ENCODE data around the gene DHH.
A peak's percentile ranks its signal among the peaks of the same experiment; 100 is the strongest.

The DHH gene

DNA sequence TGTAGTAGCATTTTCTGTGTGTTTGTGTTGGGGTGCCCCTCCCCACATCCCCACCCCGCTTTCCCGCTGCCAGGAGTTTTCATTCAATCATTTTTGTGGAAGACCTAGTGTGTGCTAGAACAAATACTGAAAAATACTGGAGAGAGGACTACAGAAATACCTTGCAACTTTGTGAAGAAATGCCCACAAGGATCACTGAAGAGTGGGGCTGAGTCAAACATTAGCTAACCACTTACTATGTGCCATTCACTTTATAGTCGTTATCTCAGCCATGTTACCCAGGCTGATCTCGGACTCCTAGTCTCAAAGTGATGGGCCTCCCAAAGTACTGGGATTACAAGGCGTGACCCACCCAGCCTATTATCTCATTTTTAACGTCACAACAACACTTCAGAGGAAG, 16.6 kb upstream of the DHH start:
- intact Hi-C loops (cut with DNase I) = no loop called here
- DNase-seq = no peak

DNA sequence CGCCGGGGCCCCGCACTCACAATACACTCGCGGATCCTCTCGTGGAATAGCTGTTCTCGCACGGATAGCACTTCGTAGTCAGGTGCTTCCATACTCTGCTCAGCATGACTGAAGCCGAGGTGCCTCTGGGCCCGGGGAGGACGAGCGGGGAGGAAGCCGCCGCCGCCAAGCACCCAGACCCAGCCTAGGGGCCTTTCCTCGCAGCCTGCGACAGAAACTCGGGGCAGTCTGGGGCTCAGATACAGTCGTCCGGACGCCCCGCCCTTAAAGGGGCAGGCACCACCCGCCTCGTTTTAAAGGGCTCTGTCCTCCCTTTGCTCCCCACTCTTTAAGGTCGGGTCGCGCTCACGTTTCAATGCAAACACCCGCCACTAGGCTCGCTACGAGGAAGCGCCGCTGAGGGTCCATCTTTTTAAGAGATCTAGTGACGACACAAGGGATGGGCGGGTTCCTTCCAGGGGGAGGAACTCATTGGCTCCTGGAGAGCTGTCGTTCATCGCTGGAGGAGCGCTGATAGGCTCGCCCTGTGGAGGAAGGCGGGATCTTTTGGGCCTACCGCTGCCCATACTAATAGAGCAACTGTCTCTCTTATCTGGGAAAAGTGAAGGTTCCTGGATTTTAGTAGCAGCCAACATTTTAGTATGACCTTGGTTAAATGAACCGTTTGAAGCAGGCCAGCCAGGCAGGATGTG, 16.0 kb upstream of the DHH start, which contains the start of gene LMBR1L:
LMBR1L (minus strand) TSS at position 384 of the 692 bp plus-strand sequence; CDS start at position 92, 292 bp downstream.
- intact Hi-C loops (cut with DNase I) = no loop called here
- peak; percentile 85 to 99 (median 96) for DNase-seq

DNA sequence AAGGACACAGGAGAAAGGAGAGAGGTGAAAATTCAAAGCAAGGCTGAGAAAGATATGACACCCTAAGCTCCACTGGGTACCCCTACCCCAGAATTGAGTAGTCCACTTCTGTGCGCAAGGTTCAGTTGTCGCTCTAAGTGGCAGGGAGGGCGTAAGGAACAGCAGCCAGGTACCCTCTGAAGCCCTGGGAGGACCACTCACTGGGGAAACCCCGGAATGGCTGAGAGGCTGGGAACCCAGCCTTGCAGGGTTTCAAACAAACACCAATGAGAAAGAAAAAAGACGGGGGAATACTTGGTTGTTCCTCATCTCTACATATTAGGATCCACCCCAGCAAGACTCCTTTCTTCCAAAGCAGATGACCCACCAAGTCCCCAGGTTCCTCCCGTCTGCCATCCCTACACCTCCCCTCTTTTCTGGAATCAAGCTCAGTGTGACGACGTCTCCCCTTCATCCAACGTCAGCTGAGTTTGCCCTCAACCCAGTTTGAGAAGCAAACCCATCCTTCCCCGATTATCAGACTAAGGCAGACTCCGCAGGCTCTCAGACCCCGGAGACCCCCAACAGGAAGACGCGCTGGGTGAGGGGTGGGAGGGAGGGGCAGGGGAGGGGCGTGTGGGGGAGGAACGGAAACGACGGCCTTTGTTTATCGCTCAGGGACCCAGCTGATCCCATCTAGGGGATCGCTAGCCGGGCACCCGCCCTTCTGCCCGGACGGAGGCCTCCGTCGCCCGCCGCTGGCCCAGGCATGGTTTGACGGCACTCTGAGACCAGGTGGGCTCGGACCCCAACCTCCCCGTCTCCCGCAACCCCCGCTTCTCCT, 15.3 kb upstream of the DHH start:
- peak in 13 of 42 donors; percentile 10 to 60 (median 24) for DNase-seq
- intact Hi-C loops (cut with DNase I) = no loop called here

DNA sequence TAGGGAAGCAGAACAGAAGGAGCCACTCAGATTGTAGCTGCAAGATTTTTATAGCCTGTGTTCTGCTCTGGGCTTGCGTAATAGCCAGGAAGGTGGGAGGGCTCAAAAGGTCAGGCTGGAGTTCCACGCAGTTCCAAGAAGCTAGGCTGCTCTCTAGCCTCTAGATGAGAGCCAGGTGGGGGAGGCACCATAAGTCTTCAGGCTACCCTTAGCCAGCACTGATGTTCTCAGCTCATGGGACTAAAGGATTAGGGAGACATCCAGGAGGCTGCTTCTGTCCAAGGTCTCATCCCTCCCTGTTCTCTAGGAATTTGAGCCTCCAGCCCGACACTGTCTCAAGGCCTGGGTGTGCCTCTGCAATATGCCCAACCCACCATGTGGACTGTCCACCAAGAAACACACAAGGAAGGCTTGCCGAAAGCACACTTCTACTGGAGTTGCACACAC, 14.4 kb upstream of the DHH start:
- intact Hi-C loops (cut with DNase I) = no loop called here
- DNase-seq = peak in 4 of 42 donors; percentile 13 to 53 (median 30)

DNA sequence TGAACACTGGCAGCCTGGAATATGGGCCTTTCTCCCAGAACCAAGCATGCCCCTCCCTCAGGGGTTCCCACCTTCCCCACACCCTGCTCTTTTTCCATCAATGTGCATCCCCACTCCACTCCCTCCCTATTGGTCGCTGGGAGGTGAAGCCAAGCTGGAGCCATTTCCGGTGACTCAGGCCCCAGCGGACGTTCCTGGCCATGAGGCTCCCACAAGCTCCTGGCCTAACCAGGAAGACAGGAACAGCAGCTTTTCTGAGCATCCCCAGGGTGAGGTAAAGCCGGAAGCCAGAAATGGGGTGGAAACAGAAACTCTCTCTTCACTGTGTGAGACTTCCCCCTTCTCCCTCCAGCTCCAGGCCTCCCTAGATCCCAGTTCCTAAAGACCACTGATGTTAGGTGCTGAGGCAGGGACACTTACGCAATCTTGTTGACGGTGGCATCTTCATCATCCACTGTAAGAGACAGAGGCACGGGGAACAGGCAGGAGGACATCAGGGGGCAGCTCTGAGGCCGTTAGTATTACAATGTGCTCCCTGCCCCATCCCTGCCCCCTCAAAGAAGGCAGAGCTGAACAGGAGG, 11.0 kb upstream of the DHH start:
- no peak for DNase-seq
- intact Hi-C loops (cut with DNase I) = no loop called here

DNA sequence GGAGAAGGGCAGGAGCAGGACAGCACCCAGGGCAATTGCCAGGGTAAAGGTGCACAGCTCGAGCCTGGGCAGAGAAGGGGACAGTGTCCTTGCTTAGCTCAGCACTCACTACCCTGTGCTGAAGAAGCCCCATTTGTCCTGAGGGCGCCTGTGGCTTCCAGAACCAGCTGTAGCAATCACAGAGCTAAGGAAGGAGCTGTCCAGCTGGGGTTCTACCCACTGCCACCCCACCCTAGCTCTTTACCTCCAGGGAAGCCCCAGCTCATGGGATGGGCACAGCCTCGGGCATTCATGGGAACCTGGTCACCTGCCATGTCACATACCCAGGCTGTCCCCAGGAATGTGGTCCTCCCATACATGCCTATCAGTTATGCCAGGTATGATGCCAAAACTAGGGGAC, 10.2 kb upstream of the DHH start:
- intact Hi-C loops (cut with DNase I) = no loop called here
- no peak for DNase-seq

DNA sequence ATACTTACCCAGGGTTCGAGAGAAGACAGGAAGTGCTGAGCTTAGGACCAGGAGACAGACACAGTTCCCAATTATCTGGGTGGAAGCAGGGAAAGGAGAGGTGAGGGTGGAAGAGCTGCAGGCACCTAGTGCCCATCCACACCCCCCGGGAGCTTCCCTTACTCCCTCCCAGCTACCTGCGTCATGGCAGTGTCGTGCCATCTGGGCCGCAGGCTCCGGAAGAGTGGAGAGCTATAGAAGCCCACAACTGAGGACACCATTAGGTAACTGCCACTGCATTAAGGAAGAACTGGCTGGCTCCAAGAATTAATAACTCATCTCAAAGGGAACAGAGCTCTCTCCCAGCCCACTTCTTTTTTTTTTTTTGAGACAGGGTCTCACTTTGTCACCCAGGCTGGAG, 5.8 kb upstream of the DHH start:
- DNase-seq = no peak
- intact Hi-C loops (cut with DNase I) = no loop called here

DNA sequence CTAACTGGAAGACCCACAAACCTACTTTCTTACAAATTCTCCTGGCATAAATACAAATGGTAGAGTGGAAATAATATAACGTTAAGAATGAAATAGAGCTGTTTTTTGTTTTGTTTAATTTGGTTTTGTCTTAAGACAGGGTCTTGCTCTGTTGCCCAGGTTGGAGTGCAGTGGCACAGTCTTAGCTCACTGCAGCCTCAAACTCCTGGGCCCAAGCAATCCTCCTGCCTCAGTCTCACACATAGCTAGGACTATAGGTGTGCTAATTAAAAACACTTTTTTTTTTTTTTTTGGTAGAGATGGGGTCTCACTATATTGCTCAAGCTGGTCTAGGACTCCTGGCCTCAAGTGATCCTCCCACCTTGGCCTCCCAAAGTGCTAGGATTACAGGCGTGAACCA, 4.1 kb upstream of the DHH start:
- DNase-seq = no peak
- intact Hi-C loops (cut with DNase I) = no loop called here

DNA sequence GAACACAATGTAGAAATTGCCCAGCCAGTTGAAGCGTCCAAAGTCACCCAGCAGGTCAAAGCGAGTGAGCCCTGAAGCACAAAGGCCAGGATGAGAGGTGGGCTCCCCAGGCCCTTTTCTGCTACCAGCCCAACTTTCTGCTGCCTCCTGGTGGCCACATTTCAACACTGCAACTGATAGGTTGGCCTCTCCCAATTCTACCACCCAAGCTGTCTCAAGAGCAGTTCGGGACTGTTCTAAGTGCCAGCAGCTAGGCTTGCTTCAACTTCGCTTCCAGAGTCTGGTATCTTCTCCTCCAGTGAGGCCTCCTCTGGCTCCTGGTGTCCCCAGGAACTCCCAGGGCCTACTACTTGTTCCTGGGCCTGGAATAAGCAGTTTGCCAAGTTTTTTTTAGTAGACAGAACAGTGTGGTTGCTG, 3.4 kb upstream of the DHH start:
- intact Hi-C loops (cut with DNase I) = no loop called here
- DNase-seq = peak in 41 of 42 donors; percentile 19 to 89 (median 68)

DNA sequence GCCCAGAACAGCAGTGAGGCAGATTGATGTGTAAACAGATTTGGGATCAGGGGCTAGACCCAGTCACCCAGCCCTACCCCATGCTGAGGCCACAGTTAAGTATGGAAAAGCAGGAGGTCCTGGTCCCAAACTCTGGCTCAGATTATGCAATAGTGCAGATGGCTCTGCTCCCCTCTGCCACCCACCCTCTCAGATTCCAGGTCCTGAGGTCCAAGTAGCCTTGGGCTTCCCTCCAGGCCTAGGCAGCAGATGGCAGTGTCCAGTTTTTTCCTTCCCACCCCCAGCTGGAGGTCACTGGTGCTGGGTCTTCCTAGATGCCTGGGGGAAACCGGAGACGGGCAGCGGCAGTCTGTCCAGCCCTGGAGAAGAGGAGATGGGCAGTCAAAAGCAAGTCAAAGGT, 2.8 kb upstream of the DHH start:
- intact Hi-C loops (cut with DNase I) = no loop called here
- DNase-seq = no peak

DNA sequence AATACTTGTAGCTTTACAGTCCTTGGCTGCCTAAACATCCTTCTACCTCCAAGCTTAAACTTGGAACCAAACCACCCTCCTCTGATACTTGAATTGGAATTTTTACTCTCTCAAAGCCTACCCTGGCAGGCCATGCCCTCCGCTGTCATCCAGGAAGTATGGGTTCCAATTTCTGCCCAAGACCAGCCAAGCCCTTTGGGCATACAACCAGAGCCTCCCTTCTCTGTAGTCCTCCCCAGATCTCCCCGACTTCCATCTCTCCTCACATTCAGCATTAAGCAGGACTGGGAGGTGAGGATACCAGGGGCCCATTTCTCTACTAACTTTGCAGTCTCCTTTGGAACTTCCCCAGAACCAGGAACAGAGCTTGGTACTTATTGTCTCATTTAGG, 369 bp upstream of the DHH start:
- intact Hi-C loops (cut with DNase I) = no loop called here

DNA sequence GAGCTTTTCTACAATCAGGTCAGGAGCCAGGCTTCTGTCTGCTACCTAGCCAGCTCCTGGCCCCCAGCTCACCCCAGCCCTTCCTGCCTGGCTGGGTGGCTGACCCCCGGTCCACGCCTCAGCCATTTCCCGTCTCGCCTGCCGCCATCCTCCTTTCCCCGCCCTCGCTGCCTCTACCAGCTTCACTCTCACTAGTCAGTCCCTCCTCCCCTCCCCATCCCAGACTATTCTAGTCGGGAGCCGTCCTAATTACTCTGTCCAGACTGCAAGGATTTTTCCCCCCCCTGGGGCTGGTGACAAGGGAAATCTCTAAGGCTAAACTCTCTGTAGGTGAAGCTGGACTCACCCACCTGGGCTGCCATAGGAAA, 825 bp downstream of the DHH start:
- intact Hi-C loops (cut with DNase I) = no loop called here
- DNase-seq = peak in 1 of 42 donors; percentile 17

More for the DNA sequence above, 369 bp upstream of the DHH start:
- no peak for DNase-seq

DNA sequence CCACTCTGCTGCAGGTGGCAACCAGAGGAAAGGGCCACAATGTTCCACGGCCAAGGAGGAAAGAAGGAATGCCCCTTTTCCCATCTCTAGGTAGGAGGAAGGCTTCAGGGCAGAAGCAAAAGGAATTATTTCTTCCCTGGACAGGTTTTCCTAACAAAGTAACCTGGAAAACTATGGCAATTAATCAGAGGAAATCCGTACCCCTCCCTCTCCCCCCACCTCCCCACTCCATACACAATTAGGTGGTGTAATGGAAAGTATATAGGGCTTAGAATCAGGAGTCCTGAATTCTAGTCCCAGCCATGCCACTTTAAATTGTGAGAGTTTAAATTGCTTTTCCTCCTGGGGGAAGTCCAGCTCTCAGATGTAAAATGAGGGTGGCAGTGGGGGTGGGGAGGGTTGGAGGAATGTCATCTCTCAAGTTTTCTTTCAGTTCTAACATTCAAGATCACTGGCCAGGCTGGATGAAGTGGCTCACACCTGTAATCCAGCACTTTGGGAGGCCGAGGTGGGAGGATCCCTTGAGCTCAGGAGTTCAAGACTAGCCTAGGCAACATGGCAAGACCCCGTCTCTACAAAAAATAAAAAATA, 1.7 kb downstream of the DHH start:
- intact Hi-C loops (cut with DNase I) = no loop called here
- no peak for DNase-seq

DNA sequence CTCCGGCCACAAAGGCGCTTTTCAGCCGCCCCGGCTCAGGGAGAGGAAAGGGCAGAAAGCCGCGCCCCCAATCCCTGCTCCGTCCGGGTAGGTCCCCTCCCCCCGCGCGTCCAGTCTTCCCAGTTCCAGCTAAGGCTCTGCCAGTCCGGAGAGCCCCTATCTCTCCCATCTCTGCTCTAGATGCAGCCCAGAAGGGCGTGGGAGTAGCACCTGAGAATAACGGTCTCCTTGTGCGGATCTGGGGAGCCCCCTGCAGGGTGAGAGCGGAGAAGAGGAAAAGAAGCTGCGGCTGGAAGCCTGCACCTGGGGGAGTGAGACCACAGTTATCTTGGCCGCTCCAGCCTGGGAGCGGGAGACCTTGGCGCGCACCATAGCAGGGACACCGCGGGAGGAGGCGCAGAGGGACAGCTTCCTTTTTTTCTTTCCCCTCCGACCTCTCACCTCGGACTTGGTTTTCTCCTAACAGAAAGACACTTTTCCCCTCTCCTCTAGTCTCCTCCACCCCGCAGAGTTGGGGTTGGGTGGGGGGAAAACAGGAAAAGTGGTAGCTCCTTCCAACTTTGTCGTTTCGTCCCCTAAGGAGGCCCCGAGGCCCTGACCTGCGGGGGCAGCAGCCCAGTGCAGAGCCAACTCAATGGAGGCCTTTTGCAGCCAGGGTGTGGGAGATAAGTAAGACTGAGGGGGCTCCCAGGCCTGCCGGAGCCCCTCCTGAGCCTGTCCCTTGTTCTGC, 2.4 kb downstream of the DHH start:
- DNase-seq = peak; percentile 41 to 89 (median 72)
- intact Hi-C loops (cut with DNase I) = no loop called here

DNA sequence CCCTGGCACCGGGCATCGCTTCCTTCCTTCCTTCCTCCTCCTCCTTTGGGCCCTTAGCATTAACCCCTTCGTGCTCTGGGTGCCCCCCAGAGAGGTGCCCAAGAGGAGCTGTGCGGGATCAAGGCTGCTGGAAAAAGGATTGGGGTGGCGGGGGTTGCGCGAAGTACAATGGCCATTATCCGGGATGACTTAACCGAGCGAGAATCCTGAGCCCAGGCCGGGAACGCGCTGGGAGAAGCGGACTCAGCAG, 2.8 kb downstream of the DHH start:
- DNase-seq = no peak
- intact Hi-C loops (cut with DNase I) = no loop called here

DNA sequence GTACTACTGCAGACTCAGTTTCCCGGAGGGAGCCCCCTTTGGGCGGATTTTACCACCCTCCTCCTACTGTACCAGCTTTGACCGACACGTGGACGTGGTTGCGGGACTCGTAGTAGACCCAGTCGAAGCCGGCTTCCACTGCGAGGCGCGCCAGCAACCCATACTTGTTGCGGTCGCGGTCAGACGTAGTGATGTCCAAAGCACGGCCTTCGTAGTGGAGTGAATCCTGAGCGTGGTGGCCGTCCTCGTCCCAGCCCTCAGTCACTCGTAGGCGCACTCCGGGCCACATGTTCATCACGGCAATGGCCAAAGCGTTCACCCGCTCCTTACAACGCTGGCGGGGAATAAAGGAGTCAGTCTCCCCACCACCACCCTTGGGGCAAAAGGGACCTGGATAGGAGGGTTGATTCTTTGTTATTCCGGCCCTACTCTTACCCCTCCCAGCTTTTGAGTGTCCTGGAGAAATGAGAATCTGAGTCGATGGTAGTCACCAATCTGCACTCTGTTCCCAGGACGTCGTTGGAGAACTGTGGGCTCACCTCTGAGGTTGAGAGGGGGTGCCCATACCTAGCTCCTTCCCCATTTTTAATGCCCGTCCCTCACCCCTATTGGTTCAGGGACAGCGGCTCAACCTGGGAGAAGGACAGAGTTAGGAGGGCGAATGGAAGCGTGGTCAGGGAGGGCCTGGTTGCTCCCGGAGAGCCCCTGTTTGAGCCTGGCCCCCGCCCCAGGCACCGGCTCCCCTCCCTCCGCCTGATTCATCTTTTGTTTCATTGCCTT, 3.4 kb downstream of the DHH start:
- no peak for DNase-seq

DNA sequence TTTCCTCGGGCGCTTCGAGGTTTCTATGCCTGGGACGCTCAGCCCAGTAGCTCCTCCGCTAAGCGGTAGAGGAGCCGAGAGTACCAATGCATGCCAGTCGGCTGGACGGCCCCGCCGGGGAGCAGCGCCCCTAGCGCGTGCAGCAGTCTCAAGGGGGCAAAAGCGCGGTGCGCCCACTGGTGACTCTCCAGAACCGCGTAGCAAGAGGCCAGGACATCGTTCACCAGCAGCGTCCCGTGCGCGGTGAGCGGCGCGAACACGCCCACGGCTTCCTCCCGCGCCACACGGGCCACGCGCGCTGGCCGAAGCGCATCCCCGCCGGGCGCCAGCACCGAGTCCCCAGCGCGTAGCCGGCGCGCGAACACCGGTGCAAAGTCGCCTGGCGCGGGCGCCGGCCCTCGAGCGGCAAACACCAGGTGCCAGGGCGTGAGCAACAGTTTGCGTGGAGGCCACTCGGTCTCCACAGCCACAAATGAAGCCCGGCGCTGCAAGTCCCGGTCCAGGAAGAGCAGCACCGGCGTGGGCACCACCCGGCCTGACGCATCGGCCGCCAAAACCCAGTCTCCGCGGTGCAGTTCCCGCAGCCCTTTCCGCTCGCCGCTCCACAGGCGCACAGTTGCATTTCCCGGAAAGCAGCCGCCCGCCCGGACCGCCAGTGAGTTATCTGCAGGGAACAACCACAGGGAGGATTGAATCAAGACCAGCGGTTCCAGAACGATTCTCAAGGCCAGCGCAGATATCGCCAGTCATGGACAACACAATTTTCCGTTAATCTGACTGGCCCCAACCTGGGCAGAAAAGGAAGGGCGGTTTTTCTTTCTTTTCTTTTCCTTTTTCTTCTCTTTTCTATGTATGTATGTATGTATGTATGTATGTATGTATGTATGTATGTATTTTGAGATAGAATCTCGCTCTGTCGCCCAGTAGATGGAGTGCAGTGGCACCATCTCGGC, 4.5 kb downstream of the DHH start:
- DNase-seq = peak in 30 of 42 donors; percentile 24 to 79 (median 50)
- intact Hi-C loops (cut with DNase I) = loop anchor here (5.0 kb wide), 1 partner anchor 42 kb away; the partner anchor contains the start of gene TUBA1B

More for the DNA sequence above, 3.4 kb downstream of the DHH start:
- intact Hi-C loops (cut with DNase I) = no loop called here
